Erythroblast (primary cell): ENCODE results near the gene HUNK.

ENCODE experiments used
- GATA1 ChIP-seq: IDR thresholded peaks from 2 replicates; pipeline ENCODE4 v1.6.1; 2011; ENCODE audit warnings: low read depth, mild to moderate bottlenecking, control low read depth, low read length, moderate library complexity
- POLR2A ChIP-seq: IDR thresholded peaks from 2 replicates; pipeline ENCODE4 v1.6.1; 2011; ENCODE audit warnings: mild to moderate bottlenecking, low read length

DNA sequence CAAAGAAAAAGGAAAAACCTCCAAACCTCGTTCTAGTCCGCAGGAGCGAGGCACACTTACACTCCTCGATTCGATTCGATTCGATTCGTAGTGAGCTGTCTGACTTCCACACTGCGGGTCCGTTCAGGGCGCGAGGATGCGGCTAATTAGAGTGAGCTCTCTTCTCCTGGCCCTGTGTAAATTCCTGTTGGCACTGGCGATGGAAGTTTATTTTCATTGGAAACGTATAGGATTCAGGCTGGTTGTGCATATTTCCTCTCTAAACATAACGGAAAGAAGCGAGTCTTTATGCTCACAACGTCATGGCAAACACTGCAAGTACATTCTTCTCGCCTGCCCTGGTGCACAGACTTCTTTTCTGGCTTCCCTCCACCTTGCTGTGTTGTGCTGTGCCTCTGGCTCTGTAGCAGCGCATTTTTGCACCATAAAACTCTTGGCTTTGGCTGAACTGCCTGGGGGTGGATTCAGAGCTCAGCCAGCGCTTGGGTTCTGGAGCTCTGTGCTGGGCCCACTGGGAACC lies 2.7 kb downstream of the HUNK start:
- TF ChIP-seq POLR2A: no peak
- TF ChIP-seq GATA1: no peak
